Measurements from ENCODE around the gene LCN12. TPM values are rescaled to one million over a fixed set of nuclear protein-coding genes. Genes with fewer than 3 reads are reported as not detected.

LCN12 gene
- polyA plus RNA-seq, 1 of the 3 experiments (the other 2 are of a cell fraction), result 0.87 TPM

DNA sequence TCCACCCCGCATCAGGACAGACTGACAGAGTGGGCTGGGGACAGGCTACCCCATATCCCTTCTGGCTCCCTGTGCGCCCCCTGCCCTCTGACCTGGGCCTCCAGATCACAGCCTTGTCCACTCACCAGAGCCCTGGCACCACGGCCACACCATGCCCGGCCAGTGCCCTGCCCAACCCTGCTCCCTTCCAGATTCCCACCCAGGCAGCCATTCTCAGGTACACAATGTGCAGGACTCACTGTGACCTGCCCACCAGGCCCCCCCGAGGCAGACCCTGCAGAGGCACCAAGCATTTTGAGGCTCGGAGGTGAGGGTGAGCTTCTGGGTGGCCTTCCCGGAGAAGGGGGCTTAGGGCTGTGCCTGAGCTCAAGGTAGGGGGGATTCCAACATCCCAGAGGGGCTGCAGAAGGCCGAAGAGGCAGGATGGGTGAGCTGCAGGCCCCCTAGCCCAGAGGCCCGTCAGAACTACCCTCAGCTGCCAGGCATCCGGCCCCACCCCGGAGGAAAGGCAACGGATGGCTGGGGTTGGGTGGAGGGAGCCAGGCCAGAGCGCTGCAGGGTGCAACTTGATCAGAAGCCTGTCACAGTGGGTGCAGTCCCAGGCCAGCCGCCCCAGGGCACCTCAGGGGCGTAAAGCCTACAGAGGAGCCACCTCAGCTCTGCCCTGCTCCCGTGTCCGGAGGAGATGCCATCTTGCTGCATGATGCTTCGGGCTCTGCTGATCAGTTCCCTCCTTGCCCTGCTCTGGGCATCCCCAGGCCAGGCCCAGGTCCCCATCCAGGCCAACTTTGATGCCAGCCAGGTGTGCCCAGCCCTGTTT is 30.4 kb downstream of the LCN12 start, which contains the start of gene LCNL1:
TSS of gene LCNL1 (plus strand) at position 762 of the 820 bp plus-strand sequence. CDS start 594 bp downstream, outside the sequence.
- H3K9me2 ChIP-seq, result no peaks in the 10 kb centered on the region
- ChIA-PET POLR2A (no interaction called here), CTCF (interaction anchor here (1.1 to 3.6 kb wide), 4 partner anchors 35 to 52 kb away, joined by 5 to 14 read pairs (median 10); partner anchors contain the start of gene ABCA2)
- no peak for DNase-seq
- no peaks in the 10 kb centered on the region for H3K36me3 ChIP-seq (replicated peaks in 1 of 2; ENCODE audit: control insufficient read depth in 1 of 2, insufficient read depth in 2 of 2, low read length in 1 of 2)
- no peak within 1 kb of the TSS for H3K27ac ChIP-seq (ENCODE audit: low read depth in 2 of 2, low read length in 1 of 2)
- H2AFZ ChIP-seq (ENCODE audit: low read depth), result no peak within 1 kb of the TSS
- peaks cover 4% of the 10 kb centered on the region for H3F3A ChIP-seq (replicated peaks; ENCODE audit: insufficient read depth)
- no peaks in the 10 kb centered on the region for H3K27me3 ChIP-seq (ENCODE audit: insufficient read depth)
- no peak within 1 kb of the TSS for H3K4me2 ChIP-seq
- no peaks in the 10 kb centered on the region for H3K79me2 ChIP-seq (ENCODE audit: insufficient read depth)
- TF ChIP-seq MXI1 (IDR thresholded peaks at IDR 0.05; ENCODE audit: low read depth, low read length) (no peak), TCF12 (IDR thresholded peaks at IDR 0.05) (no peak), ELF1 (IDR thresholded peaks at IDR 0.05) (no peak)
- TF ChIP-seq, protein P1, sequence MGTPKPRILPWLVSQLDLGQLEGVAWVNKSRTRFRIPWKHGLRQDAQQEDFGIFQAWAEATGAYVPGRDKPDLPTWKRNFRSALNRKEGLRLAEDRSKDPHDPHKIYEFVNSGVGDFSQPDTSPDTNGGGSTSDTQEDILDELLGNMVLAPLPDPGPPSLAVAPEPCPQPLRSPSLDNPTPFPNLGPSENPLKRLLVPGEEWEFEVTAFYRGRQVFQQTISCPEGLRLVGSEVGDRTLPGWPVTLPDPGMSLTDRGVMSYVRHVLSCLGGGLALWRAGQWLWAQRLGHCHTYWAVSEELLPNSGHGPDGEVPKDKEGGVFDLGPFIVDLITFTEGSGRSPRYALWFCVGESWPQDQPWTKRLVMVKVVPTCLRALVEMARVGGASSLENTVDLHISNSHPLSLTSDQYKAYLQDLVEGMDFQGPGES (IDR thresholded peaks at IDR 0.05; ENCODE audit: low read depth, low read length), result no peak
- WGBS (ENCODE audit: low lambda C conversion rate), result 74% methylated on average over 9 of the region's 18 CpGs
- H3K9ac ChIP-seq, result no peak within 1 kb of the TSS
- H4K20me1 ChIP-seq (ENCODE audit: insufficient read depth), result no peaks in the 10 kb centered on the region
- no peaks in the 10 kb centered on the region for H3K9me3 ChIP-seq
- peaks cover 0 to 10% of the 10 kb centered on the region in 2 experiments; a peak in 1 of 4 replicates for H3K4me1 ChIP-seq (ENCODE audit: control insufficient read depth in 1 of 2, insufficient read depth in 2 of 2, low read depth in 1 of 2, low read length in 1 of 2)
- no peak within 1 kb of the TSS for H3K4me3 ChIP-seq (ENCODE audit: low read depth in 2 of 2, low read length in 1 of 2)

GRCh38 chr9:136983167-136983566 is 31.1 kb downstream of the LCN12 start:
- ChIA-PET POLR2A (no interaction called here), CTCF (interaction anchor here (2.6 to 3.6 kb wide), 2 partner anchors 46 to 52 kb away, joined by 13 to 14 read pairs; partner anchors contain the start of gene ABCA2)
- Histone ChIP-seq H4K20me1 (ENCODE audit: insufficient read depth) (no peaks in the 10 kb centered on the region), H3K79me2 (ENCODE audit: insufficient read depth) (no peaks in the 10 kb centered on the region), H3K27ac (ENCODE audit: low read depth in 2 of 2, low read length in 1 of 2) (no peak overlapping the region), H3K9ac (no peak overlapping the region), H3K4me2 (no peak overlapping the region), H3K9me2 (no peaks in the 10 kb centered on the region), H3F3A (replicated peaks; ENCODE audit: insufficient read depth) (peaks cover 4% of the 10 kb centered on the region), H3K9me3 (no peaks in the 10 kb centered on the region), H3K4me3 (ENCODE audit: low read depth in 2 of 2, low read length in 1 of 2) (no peak overlapping the region), H2AFZ (ENCODE audit: low read depth) (no peak overlapping the region), H3K27me3 (ENCODE audit: insufficient read depth) (no peaks in the 10 kb centered on the region), H3K36me3 (replicated peaks in 1 of 2; ENCODE audit: control insufficient read depth in 1 of 2, insufficient read depth in 2 of 2, low read length in 1 of 2) (no peaks in the 10 kb centered on the region), H3K4me1 (ENCODE audit: control insufficient read depth in 1 of 2, insufficient read depth in 2 of 2, low read depth in 1 of 2, low read length in 1 of 2) (peaks cover 0 to 5% of the 10 kb centered on the region in 2 experiments; a peak in 1 of 4 replicates)
- no peak for DNase-seq
- WGBS (ENCODE audit: low lambda C conversion rate), result 96% methylated on average over 8 of the region's 9 CpGs
- TF ChIP-seq, protein P2, sequence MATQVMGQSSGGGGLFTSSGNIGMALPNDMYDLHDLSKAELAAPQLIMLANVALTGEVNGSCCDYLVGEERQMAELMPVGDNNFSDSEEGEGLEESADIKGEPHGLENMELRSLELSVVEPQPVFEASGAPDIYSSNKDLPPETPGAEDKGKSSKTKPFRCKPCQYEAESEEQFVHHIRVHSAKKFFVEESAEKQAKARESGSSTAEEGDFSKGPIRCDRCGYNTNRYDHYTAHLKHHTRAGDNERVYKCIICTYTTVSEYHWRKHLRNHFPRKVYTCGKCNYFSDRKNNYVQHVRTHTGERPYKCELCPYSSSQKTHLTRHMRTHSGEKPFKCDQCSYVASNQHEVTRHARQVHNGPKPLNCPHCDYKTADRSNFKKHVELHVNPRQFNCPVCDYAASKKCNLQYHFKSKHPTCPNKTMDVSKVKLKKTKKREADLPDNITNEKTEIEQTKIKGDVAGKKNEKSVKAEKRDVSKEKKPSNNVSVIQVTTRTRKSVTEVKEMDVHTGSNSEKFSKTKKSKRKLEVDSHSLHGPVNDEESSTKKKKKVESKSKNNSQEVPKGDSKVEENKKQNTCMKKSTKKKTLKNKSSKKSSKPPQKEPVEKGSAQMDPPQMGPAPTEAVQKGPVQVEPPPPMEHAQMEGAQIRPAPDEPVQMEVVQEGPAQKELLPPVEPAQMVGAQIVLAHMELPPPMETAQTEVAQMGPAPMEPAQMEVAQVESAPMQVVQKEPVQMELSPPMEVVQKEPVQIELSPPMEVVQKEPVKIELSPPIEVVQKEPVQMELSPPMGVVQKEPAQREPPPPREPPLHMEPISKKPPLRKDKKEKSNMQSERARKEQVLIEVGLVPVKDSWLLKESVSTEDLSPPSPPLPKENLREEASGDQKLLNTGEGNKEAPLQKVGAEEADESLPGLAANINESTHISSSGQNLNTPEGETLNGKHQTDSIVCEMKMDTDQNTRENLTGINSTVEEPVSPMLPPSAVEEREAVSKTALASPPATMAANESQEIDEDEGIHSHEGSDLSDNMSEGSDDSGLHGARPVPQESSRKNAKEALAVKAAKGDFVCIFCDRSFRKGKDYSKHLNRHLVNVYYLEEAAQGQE (IDR thresholded peaks at IDR 0.05; ENCODE audit: low read depth, low read length), result no peak
- TF ChIP-seq RCOR1 (IDR thresholded peaks at IDR 0.05; ENCODE audit: low read length), result no peak
- TF ChIP-seq, protein P3, sequence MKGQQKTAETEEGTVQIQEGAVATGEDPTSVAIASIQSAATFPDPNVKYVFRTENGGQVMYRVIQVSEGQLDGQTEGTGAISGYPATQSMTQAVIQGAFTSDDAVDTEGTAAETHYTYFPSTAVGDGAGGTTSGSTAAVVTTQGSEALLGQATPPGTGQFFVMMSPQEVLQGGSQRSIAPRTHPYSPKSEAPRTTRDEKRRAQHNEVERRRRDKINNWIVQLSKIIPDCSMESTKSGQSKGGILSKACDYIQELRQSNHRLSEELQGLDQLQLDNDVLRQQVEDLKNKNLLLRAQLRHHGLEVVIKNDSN (IDR thresholded peaks at IDR 0.05; ENCODE audit: borderline replicate concordance, low read depth), result no peak
- TF ChIP-seq TAF1 (IDR thresholded peaks at IDR 0.05; ENCODE audit: borderline replicate concordance, low read depth, low read length), result no peak
- TF ChIP-seq POLR2AphosphoS5 (IDR thresholded peaks at IDR 0.05; ENCODE audit: low read depth, low read length), result no peak
- no peak for TF ChIP-seq SMC3 (IDR thresholded peaks at IDR 0.05; ENCODE audit: low read depth, low read length)
- no peak for TF ChIP-seq SIN3A (IDR thresholded peaks at IDR 0.05; ENCODE audit: borderline replicate concordance, low read depth, low read length)

Measured in SK-N-SH (cell line).